ENCODE measurements around the gene ADM2.

ADM2 gene

GRCh38 chr22:50467341-50467740 is 14.0 kb upstream of the ADM2 start:
- DNase-seq (ENCODE audit: low read depth in 2 of 2): no peak

GRCh38 chr22:50467773-50468440 is 13.4 kb upstream of the ADM2 start:
- DNase-seq (ENCODE audit: low read depth in 2 of 2): no peak

- no peak for DNase-seq (ENCODE audit: low read depth in 2 of 2)
Observed at GRCh38 chr22:50468626-50469025, 12.7 kb upstream of the ADM2 start.

DNA sequence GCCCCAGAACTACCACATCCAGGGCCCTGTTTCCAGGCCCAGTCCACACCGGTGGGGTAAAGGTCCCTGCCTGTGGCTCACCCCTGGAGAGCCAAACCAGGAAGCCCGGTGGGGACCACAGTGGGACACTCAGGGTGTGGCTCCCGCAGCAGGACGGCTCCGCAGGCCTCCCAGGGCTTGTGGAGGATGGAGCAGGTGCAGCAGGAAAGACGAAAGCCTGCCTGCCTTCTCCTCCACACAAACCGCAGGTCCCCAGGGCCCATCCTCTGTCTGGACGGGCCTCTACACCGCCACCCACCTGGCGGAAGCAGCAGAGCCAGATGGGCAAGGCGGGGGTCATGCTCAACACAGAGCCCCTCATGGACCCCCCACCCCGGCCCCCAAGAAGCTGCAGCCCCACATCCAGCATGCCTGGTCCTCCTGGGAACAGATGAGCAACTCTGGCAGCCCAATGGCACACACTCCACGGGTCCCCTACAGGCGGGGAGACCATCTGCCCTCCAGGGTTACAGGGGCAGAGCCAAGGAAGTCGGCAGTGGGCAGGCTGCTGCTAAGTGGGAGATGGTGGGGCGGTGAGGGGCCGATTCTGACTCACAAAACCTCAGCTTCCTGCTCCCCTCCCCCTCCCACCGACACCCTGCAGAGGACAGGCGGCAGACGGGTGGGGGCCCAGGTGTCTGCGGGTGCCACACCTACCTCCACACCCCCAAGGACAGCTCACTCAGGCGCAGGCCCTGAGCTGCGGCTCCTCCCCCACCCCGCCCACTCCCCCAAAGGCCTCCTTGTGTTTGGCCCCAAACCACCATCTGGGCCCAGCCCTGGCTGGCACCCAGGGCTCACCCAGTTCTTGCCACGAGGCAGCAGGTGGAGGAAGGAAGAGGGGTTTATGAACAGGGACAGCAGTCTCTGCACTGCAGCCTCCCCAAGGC is 11.7 kb upstream of the ADM2 start:
- DNase-seq (ENCODE audit: low read depth in 2 of 2): peak; percentile 89 to 94

GRCh38 chr22:50470491-50470890 is 10.9 kb upstream of the ADM2 start:
- no peak for DNase-seq (ENCODE audit: low read depth in 2 of 2)

GRCh38 chr22:50471197-50471847 is 10.0 kb upstream of the ADM2 start:
- no peak for DNase-seq (ENCODE audit: low read depth in 2 of 2)

DNA sequence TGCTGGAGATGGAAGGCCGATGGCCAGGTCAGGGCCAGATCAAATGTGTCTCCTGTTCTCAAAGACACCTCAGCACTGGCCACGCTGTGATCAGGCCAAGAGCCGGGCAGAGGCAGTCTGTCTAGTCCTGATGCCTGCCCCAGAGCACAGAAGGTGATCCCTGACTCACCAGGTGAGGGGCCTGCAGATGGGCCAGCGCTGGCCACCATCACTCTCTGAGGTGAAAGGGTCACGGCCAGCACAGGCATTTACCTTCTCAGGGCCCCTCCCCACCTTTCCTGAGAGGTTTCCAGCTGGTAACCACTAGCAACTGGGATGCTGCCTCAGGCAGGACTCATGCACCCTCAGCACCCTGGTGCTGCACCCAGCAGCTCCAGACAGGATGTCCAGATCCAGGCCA is 9.4 kb upstream of the ADM2 start:
- DNase-seq (ENCODE audit: low read depth in 2 of 2): no peak

GRCh38 chr22:50473088-50473487 is 8.3 kb upstream of the ADM2 start:
- DNase-seq (ENCODE audit: low read depth in 2 of 2): peak; percentile 35 to 46

DNA sequence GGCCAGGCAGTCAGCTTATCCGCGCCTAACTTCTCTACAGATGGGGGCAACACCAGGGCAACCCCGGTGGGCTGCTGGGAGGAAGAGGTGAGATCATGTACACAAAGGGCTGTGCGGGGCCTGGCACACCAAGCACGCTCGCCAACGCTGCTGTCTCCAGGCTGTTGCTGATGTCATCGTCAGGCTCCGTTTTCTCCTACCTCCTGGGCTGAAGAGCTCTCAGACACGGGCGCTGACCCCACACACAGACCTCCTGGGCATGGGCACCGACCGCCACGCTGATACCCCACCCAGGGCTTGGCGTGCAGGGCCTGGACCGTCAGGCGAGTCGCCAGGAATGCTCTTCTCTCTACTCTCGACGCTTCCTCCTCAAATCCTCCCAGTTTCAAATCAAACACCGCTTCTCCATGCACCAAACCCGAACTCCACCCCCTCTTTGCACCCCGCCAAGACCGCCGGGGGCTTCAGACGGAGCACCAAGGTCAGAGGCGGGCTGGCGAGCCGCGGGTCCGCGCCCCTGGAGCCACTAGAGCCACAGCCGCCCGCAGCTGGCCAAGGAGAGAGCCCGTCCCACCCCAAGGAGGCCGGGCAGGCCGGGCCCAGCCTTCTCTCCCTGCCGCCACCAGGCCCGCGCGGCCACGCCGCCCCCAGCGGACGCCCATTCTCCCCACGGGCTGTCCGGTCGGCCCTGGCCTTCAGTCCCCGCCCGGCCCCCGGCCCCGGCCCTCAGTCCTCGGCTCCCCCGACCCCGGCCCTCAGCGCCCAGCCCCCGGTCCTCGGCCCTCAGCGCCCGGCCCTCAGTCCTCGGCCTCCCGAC is 7.3 kb upstream of the ADM2 start:
- DNase-seq (ENCODE audit: low read depth in 2 of 2): peak in 1 of 2 donors; percentile 37

GRCh38 chr22:50474710-50475651 is 6.4 kb upstream of the ADM2 start, which contains the start of gene SBF1:
Gene SBF1, minus strand, starts transcription at chr22:50475035. Its CDS starts 195 bp downstream, at chr22:50474840.
- peak; percentile 85 to 88 for DNase-seq (ENCODE audit: low read depth in 2 of 2)

GRCh38 chr22:50475652-50476002 is 5.7 kb upstream of the ADM2 start:
- no peak for DNase-seq (ENCODE audit: low read depth in 2 of 2)

GRCh38 chr22:50476868-50477267 is 4.5 kb upstream of the ADM2 start:
- DNase-seq (ENCODE audit: low read depth in 2 of 2): no peak

DNA sequence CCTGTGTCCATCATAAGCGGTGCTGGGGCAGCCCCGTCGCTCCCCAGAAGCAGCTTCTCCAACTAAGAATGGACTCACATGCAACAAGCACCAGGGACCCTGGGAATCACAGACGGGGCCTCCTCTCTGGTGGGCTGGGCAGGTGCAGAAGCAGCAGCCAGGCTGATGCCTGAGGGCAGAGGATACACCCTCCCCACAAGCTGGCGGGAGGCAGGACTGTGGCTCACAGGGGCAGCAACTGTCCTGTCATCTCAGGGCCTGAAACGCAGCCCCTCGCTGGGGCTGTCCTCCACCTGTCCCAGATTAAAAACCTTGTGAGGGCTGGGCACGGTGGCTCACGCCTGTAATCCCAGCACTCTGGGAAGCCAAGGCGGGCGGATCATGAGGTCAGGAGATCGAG is 3.4 kb upstream of the ADM2 start:
- no peak for DNase-seq (ENCODE audit: low read depth in 2 of 2)

- no peak for DNase-seq (ENCODE audit: low read depth in 2 of 2)
Observed at GRCh38 chr22:50479721-50480120, 1.6 kb upstream of the ADM2 start.

DNA sequence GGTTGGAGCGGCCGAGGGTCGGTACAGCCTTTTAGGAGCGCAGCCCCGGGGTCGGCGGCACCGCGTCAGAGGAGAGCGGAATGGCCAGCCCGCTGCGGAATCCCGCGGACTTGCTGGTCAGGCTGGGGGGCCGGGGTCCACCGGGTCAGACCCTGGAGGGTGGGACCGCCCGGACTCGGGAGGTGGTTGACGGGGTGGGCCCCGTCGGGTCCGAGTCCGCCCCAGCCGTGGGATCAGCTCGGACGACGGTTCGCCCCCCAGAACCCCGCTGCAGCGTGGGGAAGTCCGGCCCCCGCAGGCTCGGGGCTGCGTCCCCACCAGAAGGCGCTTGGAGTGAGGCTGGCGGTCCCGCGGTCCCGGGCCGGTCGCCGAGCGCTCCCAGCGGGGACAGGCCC is 301 bp upstream of the ADM2 start:
- no peak for DNase-seq (ENCODE audit: low read depth in 2 of 2)

DNA sequence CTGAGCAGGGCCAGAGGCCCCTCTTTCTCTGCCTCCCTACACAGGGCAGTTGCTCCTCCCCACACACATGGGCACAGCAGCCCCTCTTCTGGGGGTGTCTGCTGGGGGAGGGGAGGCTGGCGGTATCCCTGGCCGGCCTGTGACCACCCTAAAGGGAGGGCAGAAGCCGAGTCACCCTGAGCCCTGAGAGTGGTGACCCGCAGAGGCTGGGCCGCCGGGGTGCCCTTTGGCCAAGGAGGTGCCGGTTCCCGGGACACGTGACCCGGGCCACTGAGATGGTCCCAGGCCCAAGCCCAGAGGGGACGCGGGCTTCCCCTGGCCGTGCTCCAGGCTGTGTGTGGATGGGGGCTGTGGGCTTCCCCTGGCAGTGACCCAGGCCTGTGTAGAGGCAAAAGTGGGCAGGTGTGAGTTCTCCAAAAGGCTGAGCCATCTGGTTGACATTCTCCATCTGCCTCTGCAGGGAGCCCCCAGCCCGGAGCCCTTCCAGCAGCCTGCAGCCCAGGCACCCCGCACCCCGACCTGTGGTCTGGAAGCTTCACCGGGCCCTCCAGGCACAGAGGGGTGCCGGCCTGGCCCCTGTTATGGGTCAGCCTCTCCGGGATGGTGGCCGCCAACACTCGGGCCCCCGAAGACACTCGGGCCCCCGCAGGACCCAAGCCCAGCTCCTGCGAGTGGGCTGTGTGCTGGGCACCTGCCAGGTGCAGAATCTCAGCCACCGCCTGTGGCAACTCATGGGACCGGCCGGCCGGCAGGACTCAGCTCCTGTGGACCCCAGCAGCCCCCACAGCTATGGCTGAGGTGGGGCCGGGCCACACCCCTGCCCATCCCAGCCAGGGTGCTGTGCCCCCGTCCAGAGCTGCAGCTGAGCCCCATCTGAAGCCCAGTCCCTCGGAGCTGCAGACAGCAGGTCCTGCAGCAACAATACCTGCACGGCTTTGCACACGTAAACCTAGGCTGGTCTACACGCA is 1.0 kb downstream of the ADM2 start:
- no peak for DNase-seq (ENCODE audit: low read depth in 2 of 2)

GRCh38 chr22:50483106-50483505 is 1.8 kb downstream of the ADM2 start:
- DNase-seq (ENCODE audit: low read depth in 2 of 2): no peak

GRCh38 chr22:50483556-50483955 is 2.2 kb downstream of the ADM2 start:
- DNase-seq (ENCODE audit: low read depth in 2 of 2): no peak

Measured in stimulated activated CD8-positive, alpha-beta memory T cell treated with anti-CD3 and anti-CD28 coated beads, Interleukin-2, amount 100 ng/mL, for 48 hours (primary cell).